NCI-H2081 treated with DMSO at 0.1 percent for 48 hours (cell line): ENCODE results near the gene CACNA1I.

ENCODE experiments used
- DNase-seq: peaks from one replicate; lab custom pipeline; 2025; lab: John Stamatoyannopoulos, UW

Gene CACNA1I

GRCh38 chr22:39651053-39651996 is 80.8 kb downstream of the CACNA1I start:
- DNase-seq: no peak

GRCh38 chr22:39652990-39653786 is 82.6 kb downstream of the CACNA1I start:
- DNase-seq: no peak

- no peak for DNase-seq
Measured at GRCh38 chr22:39653787-39654077, 83.2 kb downstream of the CACNA1I start.

GRCh38 chr22:39654131-39654926 is 83.8 kb downstream of the CACNA1I start:
- DNase-seq: no peak

- no peak for DNase-seq
Measured at GRCh38 chr22:39655004-39655579, 84.5 kb downstream of the CACNA1I start.

GRCh38 chr22:39655831-39656230 is 85.3 kb downstream of the CACNA1I start:
- DNase-seq: no peak

- no peak for DNase-seq
Measured at GRCh38 chr22:39656495-39657490, 86.2 kb downstream of the CACNA1I start.

GRCh38 chr22:39658367-39658766 is 87.8 kb downstream of the CACNA1I start:
- no peak for DNase-seq

GRCh38 chr22:39658806-39659463 is 88.4 kb downstream of the CACNA1I start:
- no peak for DNase-seq

- DNase-seq: no peak
Measured at GRCh38 chr22:39661501-39661841, 90.9 kb downstream of the CACNA1I start.

- no peak for DNase-seq
Measured at GRCh38 chr22:39661842-39662685, 91.5 kb downstream of the CACNA1I start.

GRCh38 chr22:39662686-39663052 is 92.1 kb downstream of the CACNA1I start:
- DNase-seq: no peak

- no peak for DNase-seq
Measured at GRCh38 chr22:39663751-39664150, 93.2 kb downstream of the CACNA1I start.

GRCh38 chr22:39664485-39665200 is 94.1 kb downstream of the CACNA1I start:
- no peak for DNase-seq

- DNase-seq: no peak
Measured at GRCh38 chr22:39665229-39665628, 94.7 kb downstream of the CACNA1I start.

- no peak for DNase-seq
Measured at GRCh38 chr22:39665661-39666431, 95.3 kb downstream of the CACNA1I start.

GRCh38 chr22:39666495-39666894 is 95.9 kb downstream of the CACNA1I start:
- DNase-seq: no peak

- DNase-seq: no peak
Measured at GRCh38 chr22:39666926-39667325, 96.4 kb downstream of the CACNA1I start.
